ENCODE measurements around the gene RXFP4.

RXFP4 gene

GRCh38 chr1:155971910-155972809, 30.7 kb downstream of the RXFP4 start:
- Histone ChIP-seq H3K4me1 (peaks cover 10% of the 10 kb centered on the region), H3K27me3 (no peaks in the 10 kb centered on the region), H3K9me3 (no peaks in the 10 kb centered on the region), H3K4me3 (ENCODE audit: low read depth, low read length) (no peak overlapping the region), H3K36me3 (no peaks in the 10 kb centered on the region)
- no peak for DNase-seq
- no peak for TF ChIP-seq CTCF (IDR thresholded peaks at IDR 0.05; ENCODE audit: low read depth, low read length)

- no peaks in the 10 kb centered on the region for H3K9me3 ChIP-seq
- no peaks in the 10 kb centered on the region for H3K27me3 ChIP-seq
- peaks cover 3% of the 10 kb centered on the region for H3K4me1 ChIP-seq
- no peak for DNase-seq
- no peak overlapping the region for H3K4me3 ChIP-seq (ENCODE audit: low read depth, low read length)
- no peaks in the 10 kb centered on the region for H3K36me3 ChIP-seq
- no peak for TF ChIP-seq CTCF (IDR thresholded peaks at IDR 0.05; ENCODE audit: low read depth, low read length)
These were observed 32.3 kb downstream of the RXFP4 start for GRCh38 chr1:155973723-155974122.

- no peaks in the 10 kb centered on the region for H3K9me3 ChIP-seq
- H3K4me1 ChIP-seq: peaks cover 3% of the 10 kb centered on the region
- H3K4me3 ChIP-seq (ENCODE audit: low read depth, low read length): no peak overlapping the region
- no peaks in the 10 kb centered on the region for H3K27me3 ChIP-seq
- no peak for TF ChIP-seq CTCF (IDR thresholded peaks at IDR 0.05; ENCODE audit: low read depth, low read length)
- no peaks in the 10 kb centered on the region for H3K36me3 ChIP-seq
- no peak for DNase-seq
These were observed 33.0 kb downstream of the RXFP4 start for GRCh38 chr1:155974208-155975115.

- Histone ChIP-seq H3K4me3 (ENCODE audit: low read depth, low read length) (no peak overlapping the region), H3K4me1 (peaks cover 3% of the 10 kb centered on the region), H3K36me3 (no peaks in the 10 kb centered on the region), H3K27me3 (no peaks in the 10 kb centered on the region), H3K9me3 (no peaks in the 10 kb centered on the region)
- DNase-seq: no peak
- TF ChIP-seq CTCF (IDR thresholded peaks at IDR 0.05; ENCODE audit: low read depth, low read length): no peak
These were observed 34.1 kb downstream of the RXFP4 start for GRCh38 chr1:155975375-155976061.

- peak overlapping the region; percentile 21; the same call in 1 of the 2 replicates for H3K4me3 ChIP-seq (ENCODE audit: low read depth, low read length)
- TF ChIP-seq CTCF (IDR thresholded peaks at IDR 0.05; ENCODE audit: low read depth, low read length): no peak
- H3K27me3 ChIP-seq: no peaks in the 10 kb centered on the region
- no peak for DNase-seq
- H3K4me1 ChIP-seq: peaks cover 3% of the 10 kb centered on the region
- no peaks in the 10 kb centered on the region for H3K36me3 ChIP-seq
- H3K9me3 ChIP-seq: no peaks in the 10 kb centered on the region
These were observed 34.8 kb downstream of the RXFP4 start for GRCh38 chr1:155976062-155976912.
